ENCODE measurements around the gene DIPK1B.

DIPK1B gene

DNA sequence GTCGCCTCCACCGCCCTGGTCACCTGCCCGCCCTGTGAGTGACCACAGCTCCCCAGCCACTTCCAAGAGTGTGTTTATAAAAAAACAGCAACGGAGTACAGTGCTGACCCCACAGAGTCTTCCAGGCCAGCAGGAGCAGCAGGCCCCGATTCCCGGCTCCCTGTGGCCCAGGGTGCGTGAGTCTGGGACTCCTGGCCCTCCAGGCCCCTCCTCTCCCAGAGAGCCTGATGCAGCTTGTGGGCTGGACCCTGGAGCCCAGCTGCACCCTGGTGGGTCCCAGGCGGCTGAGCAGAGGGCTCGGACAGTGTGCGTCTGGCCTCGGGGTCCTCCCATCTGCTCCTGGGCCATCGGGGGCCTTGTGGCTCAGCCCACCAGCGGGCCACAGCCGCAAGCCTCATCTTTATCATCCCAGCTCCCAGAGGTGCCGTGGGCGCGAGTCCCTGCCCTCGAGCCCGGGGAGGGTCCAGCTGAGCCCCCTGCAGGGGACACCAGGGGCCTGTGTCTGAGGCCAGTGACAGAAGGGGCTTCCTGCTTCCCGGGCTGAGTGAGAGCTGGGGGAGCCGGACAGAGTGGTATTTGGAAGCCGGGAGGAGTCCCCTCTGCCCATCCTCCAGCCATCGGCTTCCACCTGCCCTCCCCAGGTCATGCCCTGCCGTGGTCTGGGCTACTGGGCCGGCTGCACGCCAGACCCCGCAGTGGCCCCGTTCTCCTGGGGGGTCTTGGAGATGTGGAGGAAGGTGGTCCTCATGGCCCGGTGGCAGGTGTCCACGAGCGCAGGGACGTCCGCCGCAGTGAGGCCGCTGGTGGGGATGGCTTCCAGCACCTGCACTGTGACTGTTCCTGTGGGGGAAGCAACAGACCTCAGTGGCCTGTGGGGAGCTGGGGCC is 39.0 kb upstream of the DIPK1B start:
- DNase-seq (ENCODE audit: low spot score), result no peak

DNA sequence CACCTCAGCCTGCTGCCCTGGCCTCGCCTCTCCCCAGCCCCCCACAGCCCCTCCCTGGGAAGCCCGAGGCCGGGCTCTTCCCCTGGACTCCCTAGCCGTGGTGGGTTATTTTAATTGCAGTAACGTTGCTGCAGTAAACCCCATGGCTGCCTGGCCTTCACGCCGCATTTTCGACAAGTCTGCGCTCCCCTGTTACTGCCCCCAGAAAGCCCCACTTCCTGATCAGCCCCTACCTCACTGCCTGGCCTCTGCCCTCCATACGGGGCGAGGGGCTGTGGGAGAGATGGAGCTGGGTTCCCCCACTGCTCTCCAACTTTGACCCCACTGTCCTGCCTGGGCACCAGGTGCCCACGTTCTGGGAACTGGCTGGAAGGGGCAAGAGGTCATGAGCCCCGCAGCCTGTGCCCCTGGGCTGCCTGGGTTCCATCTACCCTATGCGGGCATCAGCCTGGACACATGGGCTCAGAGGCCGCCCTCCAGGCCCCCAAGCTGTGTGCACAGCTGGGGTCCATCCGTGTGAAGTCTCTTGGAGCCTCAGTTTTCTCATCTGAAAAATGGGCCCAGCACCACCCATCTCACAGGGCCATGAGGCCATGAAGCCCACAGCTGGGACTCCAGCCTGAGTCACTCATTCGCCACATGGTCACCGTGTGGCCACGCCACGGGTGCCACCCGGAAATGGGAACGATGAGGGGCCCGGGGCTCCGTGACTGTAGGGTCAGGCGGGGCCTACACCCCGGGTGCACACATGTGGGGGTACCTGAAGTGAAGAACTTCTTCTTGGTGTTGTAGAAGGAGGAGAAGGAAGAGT is 38.2 kb upstream of the DIPK1B start:
- DNase-seq (ENCODE audit: low spot score), result peak; percentile 74

DNA sequence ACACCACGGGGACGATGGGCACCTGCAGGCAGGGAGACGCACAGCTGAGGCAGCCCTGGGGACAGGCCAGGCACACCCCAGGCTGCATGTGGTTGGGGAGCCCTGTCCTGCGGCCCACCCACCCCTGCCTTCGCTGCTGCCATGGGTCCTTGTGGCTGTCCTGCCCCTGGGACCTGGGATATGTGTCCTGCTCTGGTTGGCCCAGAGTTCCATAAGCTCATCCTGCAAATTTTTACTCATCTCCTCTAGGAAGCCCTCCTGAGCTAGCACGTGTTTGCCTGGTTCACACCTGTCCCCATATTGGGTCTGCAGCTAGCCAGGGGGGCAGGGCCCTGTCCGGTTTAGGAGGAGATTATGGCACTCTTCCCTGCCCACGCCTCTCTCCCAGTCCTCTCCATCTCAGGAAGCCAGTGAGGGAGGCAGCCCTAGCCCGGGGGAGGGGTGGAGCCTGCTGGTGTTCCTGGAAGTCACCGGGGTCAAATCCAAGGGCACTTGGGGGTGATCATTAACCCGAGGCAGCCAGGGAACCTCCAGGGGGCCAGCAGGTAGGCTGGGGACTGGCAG is 37.5 kb upstream of the DIPK1B start:
- DNase-seq (ENCODE audit: low spot score), result peak; percentile 61

DNA sequence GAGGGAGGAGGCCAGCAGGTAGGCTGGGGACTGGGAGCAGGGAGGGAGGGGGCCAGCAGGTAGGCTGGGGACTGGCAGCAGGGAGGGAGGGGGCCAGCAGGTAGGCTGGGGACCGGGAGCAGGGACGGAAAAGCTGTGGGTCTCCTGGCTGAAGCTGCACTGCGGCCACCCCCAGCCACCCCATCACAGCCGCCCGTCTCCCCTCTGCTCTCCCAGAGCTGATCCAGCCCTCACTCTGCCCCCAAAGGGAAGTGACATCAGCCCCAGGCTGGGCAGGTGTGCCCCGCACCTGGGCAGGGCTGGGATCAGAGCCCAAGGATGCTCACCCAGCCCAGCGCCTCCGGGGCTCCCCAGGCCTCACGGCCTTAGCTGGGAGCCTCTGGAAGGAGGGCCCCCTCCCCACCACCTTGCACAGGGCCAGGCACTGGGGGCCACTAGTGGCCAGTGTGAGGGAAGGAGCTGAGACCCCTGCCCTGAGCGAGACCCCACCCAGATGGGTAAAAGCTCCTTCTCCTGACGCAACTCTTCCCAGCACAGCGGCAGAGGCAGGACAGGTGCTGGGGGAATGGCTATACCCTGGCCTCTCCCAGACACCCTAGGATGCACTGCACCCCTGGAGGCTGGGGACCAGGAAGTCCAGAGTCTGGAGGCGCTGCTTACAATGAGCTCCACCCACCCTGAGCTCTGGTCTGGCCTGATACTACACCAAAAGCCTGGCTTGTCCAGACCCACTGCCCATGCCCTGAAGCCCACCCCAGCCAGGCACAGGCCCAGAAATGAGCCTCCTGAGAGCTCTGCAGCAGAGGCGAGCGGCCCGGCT is 36.7 kb upstream of the DIPK1B start:
- DNase-seq (ENCODE audit: low spot score), result no peak

DNA sequence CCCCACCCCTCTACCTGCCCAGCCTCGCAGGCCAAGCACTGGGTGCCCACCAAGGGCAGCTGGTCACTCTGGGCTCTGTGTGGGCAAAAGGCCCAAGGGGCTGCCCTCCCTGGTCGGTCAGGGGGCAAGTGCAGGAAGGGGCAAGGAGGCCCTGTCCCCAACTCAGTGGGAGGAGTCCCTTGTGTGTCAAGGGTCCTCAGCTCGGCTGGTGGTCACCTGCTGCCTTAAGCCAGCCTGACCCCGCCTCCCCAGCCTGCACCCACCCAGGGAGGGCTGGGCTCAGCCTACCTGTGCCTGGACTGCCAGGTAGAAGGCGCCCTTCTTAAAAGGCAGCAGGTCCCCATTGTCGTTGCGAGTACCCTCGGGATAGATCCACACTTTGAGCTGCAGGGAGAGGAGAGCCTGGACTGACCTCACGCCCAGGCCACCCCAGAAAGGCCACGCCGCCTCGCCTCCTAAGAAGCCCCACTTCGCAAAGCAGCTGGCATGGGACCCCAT is 36.0 kb upstream of the DIPK1B start:
- DNase-seq (ENCODE audit: low spot score), result no peak

DNA sequence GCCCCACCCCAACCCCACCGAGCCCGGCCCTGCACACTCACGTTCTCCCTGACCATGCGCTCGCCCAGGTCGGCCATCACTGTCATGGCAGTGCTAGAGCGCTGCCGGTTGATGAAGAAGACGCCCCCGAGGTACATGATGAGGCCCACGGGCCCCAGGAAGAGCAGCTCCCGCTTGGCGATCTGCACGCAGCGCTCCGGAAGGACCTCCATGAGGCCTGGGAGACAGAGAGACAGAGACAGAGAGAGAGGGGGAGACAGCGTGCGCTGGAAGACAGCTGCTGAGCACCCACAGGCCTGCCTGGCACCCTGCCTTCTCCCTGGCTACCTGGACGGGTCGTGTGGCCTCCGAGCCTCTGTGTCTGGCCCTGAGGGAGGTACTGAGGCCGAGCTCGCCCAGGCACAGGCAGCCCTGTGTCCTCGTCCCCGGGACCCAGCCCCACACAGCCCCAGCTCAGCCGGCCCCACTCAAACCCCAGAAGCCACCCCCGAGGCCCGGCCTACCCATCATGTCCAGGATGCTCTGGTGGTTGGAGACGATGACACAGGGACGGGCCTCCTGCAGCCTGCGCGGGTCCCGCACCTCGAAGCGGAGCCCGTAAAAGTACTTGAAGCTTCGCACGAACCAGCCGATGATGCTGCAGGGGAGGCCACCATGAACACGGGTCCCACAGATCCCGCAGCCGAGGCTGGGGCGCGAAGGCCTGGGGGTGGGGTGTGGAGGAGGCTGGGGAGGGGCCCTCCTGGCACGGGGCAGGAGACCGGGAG is 35.3 kb upstream of the DIPK1B start:
- no peak for DNase-seq (ENCODE audit: low spot score)

DNA sequence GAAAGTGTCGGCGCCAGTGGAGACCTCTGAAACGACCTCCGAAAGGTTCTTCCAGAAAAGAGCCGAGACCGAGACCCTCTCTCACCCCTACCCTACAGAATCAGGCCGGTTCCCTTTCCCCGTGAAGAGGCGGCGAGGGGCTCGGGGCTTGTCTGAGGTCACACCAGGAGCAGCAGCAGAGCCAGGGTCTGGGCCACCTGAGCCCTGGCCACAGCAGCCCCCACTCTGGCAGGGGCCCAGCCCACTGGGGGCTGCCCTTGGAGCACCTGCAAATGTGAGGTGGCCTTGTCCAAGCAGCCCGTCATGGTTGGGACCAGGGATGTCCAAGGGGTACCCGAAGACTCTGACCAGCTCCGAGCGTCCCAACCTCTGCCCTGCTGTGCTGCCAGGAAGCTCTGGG is 34.3 kb upstream of the DIPK1B start:
- no peak for DNase-seq (ENCODE audit: low spot score)

DNA sequence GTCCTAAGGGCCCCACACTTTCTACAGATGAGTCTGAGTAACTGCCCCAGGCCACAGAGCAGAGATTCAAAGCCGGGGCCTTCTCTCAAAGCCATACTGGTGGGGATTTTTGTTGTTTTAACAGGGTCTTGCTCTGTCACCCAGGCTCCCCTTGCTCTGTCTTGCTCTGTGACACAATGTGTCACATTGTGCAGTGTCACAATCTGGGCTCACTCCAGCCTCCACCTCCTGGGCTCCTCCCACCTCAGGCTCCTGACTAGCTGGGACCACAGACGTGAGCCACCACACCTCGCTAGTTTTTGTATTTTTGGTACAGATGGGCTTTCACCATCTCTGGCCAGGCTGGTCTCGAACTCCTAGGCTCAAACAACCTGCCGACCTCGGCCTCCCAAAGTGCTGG is 33.7 kb upstream of the DIPK1B start:
- DNase-seq (ENCODE audit: low spot score), result no peak

DNA sequence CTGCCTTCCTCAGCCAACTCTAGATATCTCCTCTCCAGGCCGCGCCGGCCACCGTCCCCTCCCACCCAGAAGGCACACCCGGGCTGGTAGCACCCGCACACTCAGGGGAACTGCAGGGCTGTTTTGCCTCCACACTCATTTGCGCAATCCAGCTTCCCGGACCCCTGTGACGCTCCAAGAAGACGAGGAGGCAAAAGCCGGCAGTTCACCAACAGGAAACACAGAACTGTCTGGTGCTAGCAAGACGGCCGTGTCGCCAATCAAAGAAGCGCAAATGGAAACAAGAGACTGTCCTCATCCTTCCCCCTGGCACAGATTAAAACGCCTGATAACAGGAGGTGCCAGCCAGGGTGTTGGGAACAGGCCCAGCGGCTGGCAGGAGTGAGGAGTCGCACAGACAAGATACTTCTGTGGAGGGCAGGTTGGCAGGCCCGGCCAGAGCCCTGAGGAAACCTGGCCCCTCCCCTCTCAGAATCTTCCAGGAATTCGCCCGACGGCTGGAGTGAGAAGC is 32.9 kb upstream of the DIPK1B start:
- no peak for DNase-seq (ENCODE audit: low spot score)

DNA sequence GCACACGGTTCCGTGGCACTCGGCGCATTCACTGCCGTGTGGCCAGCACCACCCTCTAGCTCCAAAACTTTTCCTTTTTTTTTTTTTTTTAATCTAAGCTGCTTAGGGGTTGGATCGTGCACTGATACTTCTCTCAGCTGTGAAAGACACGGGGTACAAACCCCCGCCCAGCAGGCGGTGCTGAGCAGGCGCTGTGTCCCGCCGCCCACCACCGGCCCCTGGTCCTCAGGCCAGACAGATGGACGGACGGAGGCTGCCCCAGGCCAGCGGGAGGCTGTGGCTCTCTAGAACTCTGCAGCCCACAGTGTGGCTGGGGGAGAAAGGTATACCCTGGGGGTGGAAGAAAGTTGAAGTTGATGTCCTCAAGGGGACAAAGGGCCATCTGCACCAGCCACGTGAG is 31.3 kb upstream of the DIPK1B start:
- no peak for DNase-seq (ENCODE audit: low spot score)

DNA sequence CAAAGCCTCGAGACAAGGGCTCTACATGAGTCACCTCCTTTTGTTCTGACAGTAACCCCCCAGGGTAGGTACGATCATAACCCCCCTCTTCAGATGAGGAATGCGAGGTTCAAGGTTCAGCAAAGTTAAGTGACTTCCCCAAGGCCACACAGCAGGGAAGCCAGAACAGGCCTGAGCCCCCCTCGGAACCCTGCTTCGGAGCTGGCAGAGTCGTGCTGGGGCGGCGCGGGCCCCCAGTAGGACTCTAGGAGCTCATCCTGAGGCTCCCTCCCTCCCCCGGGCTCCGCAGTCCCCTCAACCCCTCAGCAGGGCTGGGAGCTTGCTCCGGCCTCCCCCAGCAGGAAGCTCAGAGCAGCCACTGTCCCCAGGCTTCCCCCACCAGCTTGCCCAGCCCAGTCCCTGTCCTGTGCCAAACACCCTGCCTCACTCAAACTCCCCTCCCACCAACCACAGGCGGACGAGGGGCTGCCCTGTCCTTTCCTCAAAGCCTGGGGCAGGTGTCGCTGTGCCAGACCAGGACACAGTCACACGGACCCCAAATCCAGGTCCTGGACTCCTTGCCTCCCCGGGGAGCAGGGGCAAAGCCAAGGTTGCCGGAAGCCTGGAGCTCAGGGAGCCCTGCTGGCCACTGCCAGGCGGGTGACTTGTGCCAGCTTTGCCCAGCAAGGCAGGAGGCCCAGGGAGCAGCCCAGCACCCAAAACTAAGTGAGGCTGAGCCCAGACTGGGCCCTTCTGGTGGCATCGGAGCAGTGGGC is 30.2 kb upstream of the DIPK1B start:
- no peak for DNase-seq (ENCODE audit: low spot score)

DNA sequence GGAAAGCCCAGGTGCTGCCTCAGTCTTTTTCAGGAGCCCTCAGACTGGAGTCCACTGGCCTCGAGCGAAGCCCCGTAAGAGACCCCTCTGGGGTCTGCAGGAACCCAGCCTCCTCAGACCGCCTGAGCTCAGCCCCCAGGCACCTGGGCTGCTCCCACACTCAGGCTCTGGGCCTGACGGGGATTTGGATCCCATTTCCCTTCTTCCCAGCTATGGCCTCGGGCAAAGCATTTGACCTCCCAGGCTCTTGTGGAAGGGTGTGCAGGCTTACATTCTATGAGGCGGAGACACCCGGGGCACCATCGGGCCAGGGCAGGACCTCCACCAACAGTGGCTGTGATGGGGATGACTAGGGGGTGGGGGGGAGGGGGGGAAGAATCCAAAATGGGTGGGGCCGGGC is 29.7 kb upstream of the DIPK1B start:
- DNase-seq (ENCODE audit: low spot score), result no peak

DNA sequence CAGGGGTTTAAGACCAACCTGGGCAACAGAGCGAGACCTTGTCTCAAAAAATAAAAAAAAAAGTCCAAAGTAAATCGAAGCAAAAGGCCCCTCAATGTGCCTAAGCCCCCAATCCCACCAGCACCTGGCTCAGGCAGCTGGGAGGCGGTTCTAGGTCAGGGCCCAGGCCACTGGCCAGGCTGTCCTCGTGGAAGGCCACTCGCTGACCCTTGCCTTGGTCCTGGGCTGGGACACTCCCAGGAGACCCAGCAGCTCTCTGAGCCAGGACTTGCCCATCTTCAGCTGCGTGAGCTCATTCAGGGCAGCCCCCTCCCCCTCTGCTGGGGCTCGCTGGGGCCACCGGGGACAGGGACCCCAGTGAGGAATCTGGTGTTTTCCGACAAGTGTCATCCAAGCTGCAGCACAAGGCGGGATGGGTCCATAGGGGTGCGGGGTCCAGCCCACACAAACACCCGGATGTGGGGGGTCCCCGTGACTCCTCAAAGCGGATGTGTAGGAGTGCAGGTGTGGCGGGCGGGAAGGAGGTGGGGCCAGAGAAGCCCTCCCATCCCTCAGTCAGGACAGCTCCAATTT is 29.1 kb upstream of the DIPK1B start:
- no peak for DNase-seq (ENCODE audit: low spot score)

DNA sequence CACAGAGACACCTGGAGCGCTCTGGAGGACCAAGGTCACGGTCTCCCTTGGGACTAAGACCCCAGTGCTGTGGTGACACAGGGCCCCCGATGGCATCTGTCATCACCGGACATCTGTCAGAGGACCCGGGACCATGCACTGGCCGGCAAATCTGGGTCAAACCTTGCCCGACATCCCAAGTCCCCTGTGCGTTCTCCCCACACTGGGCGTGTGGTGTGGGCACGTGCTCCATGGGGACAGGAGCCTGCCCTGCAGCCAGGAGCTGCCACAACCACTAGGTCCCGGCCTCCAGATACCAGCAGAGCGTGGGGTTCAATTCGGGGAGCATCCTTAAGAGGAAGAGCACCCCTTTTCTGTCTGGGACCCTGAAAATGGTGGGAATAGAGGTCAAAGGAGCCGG is 28.6 kb upstream of the DIPK1B start:
- DNase-seq (ENCODE audit: low spot score), result no peak

DNA sequence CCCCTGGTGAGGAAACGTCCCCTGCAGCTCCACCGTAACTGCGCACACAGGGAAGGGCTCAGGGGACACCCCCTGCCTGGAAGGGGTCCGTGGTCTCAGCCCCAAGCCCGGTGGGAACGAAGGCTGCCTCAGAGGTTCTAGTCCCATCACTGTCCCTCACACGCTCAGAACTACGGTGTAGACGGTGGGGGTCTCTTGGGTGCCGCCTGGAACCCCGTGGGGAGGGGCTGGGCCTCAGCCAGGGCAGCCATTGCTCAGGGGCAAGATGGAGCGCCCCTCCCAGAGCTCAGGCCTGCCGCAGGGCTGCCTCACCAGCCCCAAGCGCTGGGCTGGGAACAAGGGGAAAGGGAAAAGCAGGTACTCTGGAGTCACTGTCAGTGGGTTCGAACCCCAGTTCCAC is 28.0 kb upstream of the DIPK1B start:
- DNase-seq (ENCODE audit: low spot score), result no peak

DNA sequence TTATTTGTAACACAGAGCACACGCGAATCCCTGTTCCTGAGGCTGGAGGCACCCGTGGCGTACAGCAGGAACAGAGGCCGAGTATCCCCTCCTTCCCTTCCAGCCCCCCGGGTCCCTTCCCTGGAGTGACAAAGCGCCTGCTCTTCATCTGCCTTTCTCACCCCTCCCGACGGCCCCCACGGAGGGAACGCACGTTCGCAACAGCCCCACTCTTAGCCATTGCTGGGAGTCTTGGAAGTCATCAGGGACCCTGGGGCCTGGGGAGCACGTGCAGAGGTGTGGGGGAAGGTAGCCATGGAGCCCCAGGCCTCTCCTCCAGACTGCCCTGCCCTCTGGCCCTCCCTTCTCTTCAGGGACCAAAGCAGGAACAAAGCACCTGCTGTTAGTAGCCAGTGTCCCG is 27.6 kb upstream of the DIPK1B start:
- no peak for DNase-seq (ENCODE audit: low spot score)

DNA sequence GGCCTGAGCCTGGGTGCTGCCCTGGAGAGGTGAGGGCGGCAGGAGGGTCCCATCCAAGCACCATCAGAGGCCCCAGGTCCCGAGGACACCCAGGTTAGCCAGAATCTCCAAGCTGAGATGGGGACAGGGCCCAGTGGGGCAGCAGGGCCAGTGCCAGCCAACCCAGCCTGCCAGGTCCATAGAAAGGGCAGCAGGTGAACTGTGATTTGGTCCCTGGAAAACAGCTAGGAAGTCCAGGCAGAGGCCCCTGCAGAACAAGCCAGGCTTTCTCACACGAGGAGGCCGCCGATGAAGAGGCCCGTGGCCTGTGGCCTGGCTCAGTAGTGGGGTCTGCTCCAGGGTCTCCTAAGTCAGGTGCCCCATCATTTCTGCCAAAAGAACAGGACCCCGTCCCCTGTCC is 27.2 kb upstream of the DIPK1B start:
- DNase-seq (ENCODE audit: low spot score), result no peak

DNA sequence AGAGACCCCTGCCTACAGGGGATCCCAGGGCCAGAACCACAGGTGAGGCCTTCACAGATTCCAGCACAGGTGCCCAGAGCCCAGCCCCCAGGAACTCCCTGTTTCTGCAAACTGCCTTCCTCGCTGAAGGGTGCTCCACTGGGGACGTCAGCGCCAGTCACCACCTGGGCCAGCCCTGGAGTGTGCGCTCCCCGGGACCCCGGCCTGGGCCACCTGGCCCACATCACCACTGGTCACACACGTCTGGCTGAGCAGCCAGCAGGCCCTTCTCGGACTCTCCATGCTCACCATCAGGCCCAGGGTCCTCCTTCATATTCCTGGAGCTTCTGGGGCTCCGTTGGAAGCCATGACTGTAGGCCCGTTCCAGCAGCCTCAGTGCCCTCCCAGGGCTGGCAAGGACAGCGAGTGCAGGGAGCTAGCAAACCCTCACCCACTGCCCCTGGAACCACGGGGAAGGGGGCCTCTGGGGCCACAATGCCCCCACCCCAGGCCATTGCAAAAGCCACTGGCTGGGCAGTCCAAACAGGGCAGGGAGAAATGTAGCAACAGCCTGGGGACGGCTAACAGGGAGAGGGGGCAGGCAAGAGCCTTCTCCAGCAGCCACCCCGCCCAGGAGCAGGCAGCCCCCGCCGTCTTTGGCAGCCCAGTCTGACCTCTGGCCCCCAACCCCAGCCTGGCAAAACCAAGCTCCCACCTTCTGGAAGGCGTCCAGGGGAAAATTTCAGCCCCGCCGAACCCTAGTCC is 26.4 kb upstream of the DIPK1B start:
- no peak for DNase-seq (ENCODE audit: low spot score)

DNA sequence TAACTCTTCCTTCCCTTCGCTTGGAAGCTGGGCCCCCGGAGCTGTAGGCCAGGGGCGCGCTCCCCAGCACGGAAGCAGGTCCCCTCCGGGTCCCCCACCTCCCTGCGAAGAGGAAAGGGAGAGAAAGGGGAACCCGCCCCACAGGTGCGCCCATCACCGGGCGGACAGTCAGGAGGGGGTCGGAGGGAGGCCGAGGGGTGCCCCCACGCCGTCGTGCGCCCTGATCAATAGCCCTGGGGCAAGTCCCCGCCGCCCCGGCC is 25.9 kb upstream of the DIPK1B start:
- DNase-seq (ENCODE audit: low spot score), result no peak
